ENCODE results near the gene P2RY11.

GRCh38 chr19:10126213-10126639, 14.7 kb downstream of the P2RY11 start:
- TF ChIP-seq PATZ1 (CRISPR knock-in tag; IDR thresholded peaks at IDR 0.05; ENCODE audit: borderline replicate concordance) (no peak), TOX (CRISPR knock-in tag; IDR thresholded peaks at IDR 0.05; ENCODE audit: borderline replicate concordance) (no peak), CREB5 (CRISPR knock-in tag; IDR thresholded peaks at IDR 0.05; ENCODE audit: low read depth) (no peak), ZNF8 (CRISPR knock-in tag; IDR thresholded peaks at IDR 0.05) (no peak), ESRRG (CRISPR knock-in tag; IDR thresholded peaks at IDR 0.05) (no peak), CSDC2 (CRISPR knock-in tag; IDR thresholded peaks at IDR 0.05) (no peak)
